Neural progenitor cell (in vitro differentiated cells): ENCODE measurements around the gene FAM199X.

Experiments
- CTCF ChIP-seq: fragments of 200-600 bp; sonication (generic); IDR thresholded peaks from 2 replicates; pipeline ENCODE4 v1.5.1; 2017; ENCODE audit warnings: antibody characterized with exemption, mild to moderate bottlenecking
- EZH2 ChIP-seq: fragments of 200-600 bp; sonication (generic); IDR thresholded peaks from 2 replicates; pipeline ENCODE4 v1.6.1; 2017; ENCODE audit warnings: antibody characterized with exemption, mild to moderate bottlenecking, moderate library complexity

GRCh38 chrX:104195013-104195412 lies 28.8 kb downstream of the FAM199X start:
- TF ChIP-seq CTCF (no peak), EZH2 (no peak)
